ENCODE results near the gene RAP1GAP2. TPM values are rescaled to one million over a fixed set of nuclear protein-coding genes. Genes with fewer than 3 reads are reported as not detected.

Gene RAP1GAP2
- polyA plus RNA-seq, 12 donors = 1.4 to 7.8 (median 2.6) TPM; not detected in 1

DNA sequence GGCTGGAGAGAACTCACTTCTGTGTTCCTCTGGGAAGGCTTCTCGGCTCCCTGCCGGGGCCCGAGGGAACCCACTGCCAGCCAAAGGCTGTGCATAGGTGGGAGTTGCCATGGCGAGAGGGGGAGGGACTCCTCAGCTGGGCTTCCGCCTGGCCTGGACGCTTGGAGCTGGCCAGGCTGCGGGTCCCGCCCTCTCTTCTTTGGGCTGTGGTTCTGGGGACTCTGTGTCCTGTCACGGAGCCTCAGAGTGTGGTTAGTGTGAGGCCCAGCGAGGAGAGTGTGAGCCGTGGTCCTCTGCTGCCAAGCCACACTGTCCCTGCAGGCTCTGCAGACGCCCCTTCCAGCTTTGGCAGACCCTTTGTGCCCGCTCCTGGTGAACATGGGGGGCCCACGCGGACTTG lies 144.1 kb downstream of the RAP1GAP2 start:
- no peak for DNase-seq

DNA sequence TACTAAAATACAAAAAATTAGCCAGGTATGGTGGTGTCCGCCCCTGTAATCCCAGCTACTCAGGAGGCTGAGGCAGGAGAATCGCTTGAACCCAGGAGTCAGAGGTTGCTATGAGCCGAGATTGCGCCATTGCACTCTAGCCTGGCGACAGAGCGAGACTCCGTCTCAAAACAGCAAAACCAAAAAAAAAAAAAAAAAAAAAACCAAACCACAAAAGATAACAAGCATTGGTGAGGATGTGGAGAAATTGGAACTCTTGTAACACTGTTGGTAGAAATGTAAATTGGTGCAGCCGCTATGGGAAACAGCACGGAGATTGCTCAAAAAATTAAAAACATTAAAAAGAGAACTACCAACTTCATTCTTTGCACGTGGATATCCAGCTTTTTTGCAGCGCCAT lies 147.7 kb downstream of the RAP1GAP2 start:
- DNase-seq = no peak

DNA sequence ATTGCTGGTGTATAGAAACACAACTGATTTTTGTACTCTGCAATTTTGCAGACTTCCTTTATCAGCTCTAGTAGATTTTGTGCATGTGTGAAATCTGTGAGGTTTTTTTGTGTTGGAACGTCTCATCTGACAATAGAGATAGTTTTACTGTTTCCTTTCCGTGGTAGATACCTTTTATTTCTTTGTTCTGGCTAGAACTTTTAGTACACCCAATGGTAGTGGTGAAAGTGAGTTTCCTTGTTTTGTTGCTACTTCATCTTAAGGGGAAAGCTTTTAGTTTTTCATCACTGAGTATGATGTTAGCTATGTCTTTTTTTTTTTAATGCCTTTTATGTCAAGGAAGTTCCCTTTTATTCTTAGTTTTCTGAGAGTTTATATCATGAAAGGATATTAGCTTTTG lies 149.1 kb downstream of the RAP1GAP2 start:
- DNase-seq = no peak

DNA sequence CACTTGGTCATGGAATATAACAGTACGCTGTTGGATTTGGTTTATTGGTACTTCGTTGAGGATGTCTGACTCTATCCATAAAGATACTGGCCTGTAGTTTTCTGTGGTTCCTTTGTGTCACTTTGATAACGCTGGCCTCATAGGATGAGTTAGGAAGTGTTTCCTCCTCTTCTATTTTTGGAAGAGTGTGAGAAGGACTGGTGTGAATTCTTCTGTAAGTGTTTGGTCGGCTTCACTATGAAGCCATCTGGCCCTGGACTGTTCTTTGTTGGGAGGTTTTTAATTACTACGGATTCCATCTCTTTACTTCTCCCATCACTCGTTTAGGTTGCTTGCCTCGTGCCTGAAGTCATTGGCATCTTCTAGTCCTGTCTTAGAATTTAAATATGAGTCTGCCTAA lies 149.9 kb downstream of the RAP1GAP2 start:
- no peak for DNase-seq

DNA sequence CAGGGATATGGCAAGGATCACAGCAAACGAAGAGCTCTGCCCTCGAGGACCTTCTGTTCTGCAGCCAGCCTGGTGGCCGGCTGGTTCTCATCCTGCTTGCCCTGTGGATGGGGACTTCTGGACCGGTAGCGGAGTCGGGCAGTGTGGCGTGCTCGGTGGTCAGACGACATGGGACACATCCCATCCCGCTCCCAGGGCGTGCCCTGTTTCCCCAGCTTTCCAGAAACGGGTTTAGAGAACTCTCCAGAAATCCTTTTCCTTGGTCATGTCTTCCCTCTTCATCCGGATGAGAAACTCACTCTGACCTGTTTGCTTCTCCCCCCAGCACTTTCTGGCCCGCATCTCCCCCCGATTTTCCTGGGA lies 151.3 kb downstream of the RAP1GAP2 start:
- DNase-seq = no peak

DNA sequence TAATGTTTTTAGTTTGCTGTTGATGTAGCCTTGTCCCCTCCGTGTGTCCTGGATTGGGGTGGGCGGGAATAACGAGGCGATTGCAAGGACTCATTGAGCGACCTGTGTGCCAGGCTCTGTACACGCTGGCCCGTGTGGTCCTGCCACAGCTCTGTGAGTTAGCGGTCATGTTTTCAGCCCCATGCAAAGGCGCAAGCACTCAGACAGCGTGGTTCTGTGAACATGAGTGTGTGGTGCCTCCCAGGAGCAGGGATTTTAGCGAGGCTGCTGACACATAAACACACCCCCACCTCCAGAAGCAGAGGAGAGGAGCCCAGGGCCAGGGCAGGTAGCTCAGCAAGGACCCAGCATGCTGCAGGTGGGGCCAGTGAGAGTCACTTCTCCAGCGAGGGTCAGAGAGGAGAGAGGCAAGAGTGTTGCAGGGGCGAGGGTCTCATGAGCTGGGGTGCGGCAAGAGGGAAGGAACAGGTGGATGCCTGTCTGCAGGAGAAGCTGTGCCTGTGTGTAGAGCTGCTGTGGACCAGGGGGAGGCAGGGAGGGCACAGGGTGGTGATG lies 151.8 kb downstream of the RAP1GAP2 start:
- DNase-seq = no peak

DNA sequence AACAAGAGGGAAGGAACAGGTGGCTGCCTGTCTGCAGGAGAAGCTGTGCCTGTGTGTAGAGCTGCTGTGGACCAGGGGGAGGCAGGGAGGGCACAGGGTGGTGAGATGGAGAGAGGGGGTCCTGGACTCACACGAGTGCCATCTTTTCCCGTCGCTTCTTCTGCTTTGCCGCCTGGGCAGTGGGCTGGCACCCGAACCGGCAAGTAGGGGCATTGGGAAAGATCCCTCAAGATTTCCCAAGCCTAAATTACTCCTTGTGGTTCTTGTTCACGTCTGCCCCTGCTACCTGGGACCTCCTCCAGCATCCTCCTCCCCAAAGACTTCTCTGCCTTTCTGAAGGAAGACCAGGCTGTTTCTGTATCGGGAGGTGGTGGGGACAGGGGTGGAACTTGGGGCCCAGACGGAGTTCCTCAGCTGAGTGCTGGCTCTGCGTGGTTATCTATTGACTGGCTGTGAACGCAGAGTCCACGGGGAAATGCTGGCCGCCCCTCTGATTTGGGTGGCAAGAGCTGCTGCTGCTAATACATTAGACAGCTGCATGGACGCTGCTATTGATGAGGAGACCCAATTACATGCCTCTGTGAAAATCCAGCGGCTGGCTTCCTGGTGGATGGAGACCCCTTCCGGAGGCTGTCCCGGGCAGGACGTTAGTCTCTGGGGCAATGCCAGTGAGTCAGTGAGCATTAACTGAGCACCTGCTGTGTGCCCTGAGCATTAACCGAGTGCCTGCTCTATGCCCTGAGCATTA lies 152.7 kb downstream of the RAP1GAP2 start:
- no peak for DNase-seq

DNA sequence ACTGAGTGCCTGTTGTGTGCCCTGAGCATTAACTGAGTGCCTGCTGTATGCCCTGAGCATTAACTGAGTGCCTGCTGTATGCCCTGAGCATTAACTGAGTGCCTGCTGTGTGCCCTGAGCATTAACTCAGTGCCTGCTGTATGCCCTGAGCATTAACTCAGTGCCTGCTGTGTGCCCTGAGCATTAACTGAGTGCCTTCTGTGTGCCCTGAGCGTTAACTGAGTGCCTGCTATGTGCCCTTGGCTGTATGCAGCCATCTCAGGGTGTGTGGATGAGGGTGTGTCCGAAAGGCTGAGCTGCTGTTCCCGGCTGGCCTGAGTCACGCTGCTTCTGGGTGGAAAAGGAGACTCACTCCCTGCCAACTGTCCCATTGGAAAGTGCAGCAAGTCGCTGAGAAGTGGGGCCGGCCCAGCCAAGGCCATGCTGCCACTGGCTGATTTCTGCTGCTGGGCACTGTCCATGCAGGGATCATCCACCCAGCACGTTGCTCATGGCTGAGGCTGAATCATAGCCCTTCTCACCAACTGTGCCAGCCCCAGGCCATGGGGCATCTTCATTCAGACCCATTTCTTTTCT lies 153.3 kb downstream of the RAP1GAP2 start:
- no peak for DNase-seq

DNA sequence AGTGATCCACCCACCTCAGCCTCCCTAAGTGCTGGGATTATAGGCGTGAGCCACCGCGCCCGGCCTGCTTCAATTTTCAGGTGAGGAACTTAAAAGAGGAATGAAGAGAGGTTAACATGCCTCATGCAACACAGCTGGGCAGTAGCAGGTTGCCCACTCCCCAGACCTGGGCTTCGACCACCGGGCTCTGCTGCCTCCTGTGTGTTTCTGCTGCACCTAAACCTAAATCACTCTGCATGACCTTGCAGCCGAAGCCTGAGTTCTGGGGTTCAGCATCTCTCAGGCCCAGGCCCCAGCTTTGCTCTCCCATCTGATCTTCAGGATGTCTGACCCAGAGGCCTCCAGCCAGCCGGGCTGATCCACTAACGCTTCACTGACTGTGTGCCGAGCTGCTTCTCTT lies 154.6 kb downstream of the RAP1GAP2 start:
- no peak for DNase-seq

DNA sequence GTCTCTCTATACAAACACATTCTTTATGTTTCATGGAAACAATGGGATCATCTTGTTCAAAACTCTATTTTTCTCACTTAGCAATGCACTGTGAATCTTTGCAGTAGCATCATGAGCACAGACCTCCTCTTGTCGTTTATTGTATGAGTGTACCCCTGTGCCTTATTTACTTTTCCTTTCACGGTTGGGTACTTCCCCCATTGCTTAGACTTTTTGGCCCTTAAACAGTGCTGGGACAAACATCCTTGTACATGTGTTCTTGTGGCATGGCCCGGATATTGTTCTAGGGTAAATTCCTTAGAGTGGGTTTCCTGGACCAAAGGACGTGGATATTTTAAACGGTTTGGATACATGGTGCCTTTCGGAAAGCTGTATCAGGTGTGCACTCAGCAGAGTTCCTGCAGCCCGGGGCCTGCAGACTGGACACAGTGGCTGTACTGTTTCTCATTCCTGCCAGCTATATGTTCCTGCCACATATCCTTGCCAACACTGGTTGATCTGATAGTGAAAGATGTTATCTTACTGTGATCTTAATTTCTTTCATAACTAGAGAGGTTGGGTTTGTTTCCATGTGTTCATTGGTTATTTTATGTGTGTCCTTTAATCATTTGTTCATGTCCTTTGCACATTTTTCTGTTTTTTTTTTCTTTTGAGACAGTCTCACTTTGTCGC lies 156.1 kb downstream of the RAP1GAP2 start:
- DNase-seq = no peak

DNA sequence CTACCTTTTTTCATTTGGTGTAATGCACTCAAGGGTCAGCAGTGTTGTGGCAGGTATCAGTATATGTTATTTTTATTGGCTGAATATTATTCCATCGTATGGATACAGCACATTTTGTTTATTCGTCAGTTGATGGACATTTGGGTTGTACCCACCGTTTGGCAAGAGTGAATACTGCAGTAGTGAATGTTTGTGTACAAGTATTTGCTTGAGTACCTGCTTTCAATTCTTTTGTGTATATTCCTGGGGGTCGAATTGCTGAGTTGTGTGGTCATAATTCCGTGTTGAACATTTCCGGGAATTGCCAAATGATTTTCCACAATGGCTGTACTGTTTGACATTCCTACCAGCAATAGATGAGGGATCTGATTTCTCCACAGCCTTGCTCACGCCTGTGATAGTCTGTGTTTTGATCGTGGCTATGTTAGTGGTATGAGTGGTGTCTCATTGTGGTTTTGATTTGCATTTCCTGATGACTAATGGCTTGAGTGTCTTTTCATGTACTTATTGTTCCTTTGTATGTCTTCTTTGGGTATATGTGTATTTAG lies 158.7 kb downstream of the RAP1GAP2 start:
- no peak for DNase-seq

DNA sequence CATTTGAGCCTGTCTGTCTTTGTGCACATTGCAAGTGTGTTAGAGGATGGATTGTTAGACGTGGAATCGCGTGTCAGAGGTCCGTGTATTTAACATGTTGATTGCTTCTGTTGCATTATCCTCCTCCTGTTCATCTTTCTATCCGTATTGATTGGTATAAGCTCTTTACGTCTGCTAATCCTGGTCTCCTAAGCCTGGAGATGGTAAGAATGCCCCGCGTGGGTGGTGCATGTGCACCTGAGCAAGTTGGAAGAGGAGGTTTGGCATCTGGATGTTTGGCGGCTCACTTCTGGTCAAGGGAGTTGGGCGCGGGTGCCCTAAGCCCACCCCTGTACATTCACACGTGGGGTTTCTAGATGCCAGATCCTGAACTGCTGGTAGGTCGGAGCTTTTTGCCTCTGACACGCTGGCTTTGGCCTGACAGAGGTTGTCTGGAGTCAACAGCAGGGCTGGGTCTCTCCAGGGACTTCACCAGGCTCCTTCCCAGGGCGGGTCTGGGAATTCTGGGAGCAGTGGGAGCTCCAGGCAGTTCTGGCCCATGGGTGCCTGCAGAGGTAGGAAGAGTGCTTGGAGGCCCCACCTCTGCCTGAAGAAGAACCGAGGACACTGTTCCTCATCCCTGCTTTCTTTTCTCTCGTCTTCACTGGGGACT lies 159.8 kb downstream of the RAP1GAP2 start:
- DNase-seq = no peak

DNA sequence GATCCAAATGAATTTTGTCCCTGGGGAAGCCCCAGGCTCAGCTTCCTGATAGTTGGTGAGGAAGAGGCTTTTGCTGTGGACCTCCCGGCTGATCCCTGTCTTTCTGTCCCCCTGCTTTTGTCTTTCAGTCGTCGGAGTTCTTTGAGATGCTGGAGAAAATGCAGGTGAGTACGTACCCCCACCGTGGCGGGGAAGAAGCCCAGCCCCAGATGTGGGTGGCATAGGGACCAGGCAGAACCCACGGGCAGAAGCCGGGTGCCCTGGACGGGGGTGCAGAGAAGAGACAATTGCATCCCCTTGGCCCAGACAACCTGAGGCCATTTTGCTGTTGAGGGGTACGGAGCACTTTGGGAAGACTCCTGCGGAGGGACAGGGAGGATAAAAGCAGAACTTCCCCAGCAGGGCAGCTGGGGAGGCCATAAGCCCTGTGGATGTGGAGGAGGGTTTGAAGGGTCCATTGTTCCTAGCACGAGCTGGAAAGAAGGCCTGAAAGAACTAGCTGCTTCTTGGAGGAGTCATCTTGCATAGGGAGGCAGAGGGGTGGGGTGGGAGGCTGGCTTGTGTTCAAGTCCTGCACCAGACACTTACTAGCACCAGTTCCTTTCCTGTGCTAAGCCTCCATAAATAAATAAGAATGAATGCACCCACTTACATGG lies 161.5 kb downstream of the RAP1GAP2 start:
- DNase-seq = no peak

DNA sequence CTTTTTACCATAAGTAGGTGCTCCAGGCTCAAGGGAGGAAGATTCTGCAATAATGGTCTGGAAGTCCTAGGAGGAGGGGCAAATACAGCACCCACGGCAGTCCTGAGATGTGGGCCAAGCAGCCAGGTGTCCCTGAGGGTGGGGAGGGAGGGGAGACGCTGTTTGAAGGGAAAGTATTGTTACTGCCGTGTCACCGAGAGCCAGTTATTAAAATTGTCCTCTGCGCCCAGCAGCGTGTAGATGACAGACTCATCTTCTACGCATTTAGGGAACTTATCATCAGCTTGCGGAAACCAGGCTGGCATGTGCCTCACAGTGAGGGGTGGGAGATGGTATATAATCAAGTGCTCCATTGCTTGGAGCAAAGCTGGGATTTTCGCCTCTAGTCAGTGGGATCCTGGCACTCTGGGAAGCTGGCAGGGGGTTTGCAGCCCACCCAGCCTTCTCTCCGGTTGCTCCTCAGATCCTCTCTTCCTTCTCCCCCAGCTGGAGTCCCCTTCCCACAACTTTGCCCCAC lies 162.5 kb downstream of the RAP1GAP2 start:
- no peak for DNase-seq

DNA sequence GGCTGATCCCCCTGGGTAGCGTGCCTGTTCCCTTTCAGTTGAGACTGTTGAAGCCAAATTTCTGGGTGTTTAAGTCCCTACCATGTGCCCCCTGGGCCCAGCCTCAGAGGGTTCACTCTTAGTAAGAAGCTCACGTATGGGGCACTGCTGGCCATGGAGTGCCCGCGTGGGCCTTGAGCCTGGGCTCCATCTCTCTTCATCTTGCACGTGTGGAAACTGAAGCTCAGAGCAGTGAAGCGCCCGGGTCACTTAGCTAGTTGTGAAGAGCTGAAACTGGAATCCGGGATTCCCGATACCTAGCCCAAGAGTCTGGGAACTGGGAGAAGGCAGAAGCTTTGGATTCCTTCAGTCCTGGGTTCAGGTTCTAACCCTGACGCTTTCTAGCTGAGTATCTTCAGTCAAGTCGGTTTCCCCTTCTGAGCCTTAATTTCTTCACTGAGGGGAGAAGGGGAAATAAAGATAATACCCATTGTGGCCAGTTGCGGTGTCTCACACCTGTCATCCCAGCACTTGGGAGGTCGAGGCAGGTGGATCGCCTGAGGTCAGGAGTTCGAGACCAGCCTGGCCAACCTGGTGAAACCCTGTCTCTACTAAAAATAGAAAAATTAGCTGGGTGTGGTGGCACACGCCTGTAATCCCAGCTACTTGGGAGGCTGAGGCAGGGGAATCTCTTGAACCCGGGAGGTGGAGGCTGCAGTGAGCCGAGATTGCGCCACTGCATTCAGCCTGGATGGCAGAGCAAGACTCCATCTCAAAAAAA lies 163.3 kb downstream of the RAP1GAP2 start:
- no peak for DNase-seq

DNA sequence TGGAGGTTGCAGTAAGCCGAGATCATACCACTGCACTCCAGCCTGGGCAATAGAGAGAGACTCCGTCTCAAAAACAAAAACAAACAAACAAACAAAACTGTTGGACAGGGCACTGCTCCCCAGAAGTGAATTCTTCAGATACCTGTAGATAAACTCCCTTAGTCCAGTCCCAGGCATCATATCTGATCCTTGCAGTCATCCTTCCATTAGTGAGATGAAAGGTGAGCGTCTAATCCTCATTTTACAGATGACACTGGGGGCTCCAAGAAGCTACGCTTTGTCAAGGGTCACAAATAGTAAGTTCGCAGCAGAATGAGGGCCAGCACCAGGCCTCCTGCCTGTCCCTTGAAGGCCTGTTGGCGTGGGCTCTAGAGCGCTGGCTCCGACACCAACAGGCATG lies 165.2 kb downstream of the RAP1GAP2 start:
- DNase-seq = no peak

DNA sequence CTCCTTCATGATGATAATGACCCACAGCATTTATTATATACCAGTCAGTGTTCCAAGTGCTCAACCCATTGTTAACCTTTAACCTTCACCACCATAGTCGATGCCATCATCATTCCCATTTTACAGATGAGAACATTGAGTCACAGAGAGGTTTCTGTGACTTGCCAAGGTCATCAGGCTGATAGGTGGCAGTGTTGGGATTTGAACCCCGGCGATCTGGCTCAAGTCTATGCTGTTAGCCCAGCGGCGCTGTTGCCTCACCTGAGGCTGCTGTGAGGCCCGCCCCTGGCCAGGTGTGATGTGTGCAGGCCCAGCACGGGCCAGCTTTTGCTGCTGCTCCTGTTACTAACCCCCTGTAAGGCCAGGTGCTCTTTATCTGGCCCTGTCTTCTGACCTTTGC lies 166.0 kb downstream of the RAP1GAP2 start:
- no peak for DNase-seq

DNA sequence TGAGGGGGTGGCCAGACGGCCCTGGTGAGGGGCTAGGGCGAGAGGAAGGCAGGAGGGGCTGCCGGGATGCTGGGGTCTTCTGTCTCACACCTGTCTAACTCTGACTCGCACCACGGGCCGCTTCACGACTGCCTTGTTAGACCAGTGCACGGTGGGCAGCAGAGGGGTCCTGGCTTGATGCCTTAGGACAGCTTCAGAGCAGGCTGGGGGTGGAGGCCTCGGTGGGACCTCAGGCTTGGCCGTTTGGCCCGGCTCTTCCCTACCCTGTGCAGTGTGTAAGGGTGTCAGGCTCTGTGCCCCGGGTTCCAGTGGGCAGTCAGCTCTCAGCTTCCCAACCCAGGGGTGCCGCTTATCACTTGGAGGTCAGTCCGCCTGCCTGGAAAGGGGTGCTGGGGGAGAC lies 166.5 kb downstream of the RAP1GAP2 start:
- no peak for DNase-seq

DNA sequence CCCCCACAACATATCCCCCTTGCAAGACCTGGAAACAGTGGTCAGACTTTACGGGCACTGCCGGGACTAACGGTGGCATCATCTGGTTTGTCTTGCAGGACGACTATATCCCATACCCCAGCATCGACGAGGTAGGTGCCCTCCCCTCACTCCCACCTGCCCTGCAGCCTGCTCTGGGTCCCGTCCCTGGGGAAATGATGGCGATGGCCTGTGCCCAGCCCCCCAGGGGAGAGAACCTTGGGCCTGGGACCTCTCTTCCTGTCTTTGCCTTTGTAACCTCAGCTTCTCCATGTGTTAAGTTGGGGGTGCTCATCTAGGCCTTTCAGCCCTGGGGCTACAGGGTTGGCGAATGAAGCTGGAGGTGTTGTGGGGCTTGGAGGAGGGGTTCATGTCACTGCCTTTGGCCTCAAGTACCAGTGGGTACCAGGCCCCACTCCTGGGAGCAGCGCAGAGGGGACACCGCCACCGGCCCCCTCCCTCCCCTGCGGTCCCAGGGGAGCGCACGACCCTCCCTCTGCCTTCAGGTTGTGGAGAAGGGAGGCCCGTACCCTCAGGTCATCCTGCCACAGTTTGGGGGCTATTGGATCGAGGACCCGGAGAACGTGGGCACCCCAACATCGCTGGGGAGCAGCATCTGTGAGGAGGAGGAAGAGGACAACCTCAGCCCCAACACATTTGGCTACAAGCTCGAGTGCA lies 167.2 kb downstream of the RAP1GAP2 start:
- no peak for DNase-seq

DNA sequence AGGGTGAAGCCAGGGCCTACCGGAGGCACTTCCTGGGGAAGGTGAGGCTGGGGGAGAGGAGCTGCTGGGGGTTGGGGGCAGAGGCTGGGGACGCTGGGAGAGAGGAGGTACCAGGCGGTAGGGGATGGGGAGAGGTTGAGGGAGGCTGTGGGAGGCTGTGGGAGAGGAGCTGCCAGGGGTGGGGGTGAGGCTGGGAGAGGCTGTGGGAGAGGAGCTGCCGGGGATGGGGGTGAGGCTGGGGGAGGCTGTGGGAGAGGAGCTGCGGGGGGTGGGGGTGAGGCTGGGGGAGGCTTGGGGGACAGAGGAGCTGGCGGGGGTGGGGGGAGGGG lies 167.8 kb downstream of the RAP1GAP2 start:
- DNase-seq = no peak
